GM23338 (cell line): ENCODE measurements around the gene SENP6. TPM values are rescaled to one million over a fixed set of nuclear protein-coding genes. Genes with fewer than 3 reads are reported as not detected.

Experiments used
- ATAC-seq: fragments of 200-7000 bp; cut with Tn5 transposase; 3 replicates; pipeline ENCODE4 v1.9.1; 2020
- DNase-seq: peaks from one replicate; pipeline ENCODE4 v3.0.0-alpha.2; 2015; ENCODE audit warnings: low spot score
- H2AFZ ChIP-seq: fragments of 200-600 bp; sonication (generic); 2 replicates; pipeline ENCODE4 v1.8.0; 2016; ENCODE audit warnings: antibody characterized with exemption, mild to moderate bottlenecking, moderate library complexity
- H3F3A ChIP-seq: fragments of 200-600 bp; sonication (generic); replicated peaks from 2 replicates; pipeline ENCODE4 v1.8.0; 2017; ENCODE audit warnings: antibody characterized with exemption, mixed run types, low read depth
- H3K27ac ChIP-seq: fragments of 200-600 bp; sonication (generic); 2 replicates; pipeline ENCODE4 v1.6.1; 2016; ENCODE audit warnings: low read depth
- H3K27me3 ChIP-seq: fragments of 200-600 bp; sonication (generic); 2 replicates; pipeline ENCODE4 v1.8.0; 2016; ENCODE audit warnings: mild to moderate bottlenecking, mixed run types, moderate library complexity; ENCODE audit not compliant: insufficient read depth
- H3K36me3 ChIP-seq: fragments of 200-600 bp; sonication (generic); 2 replicates; pipeline ENCODE4 v1.8.0; 2016; ENCODE audit warnings: mild to moderate bottlenecking; ENCODE audit not compliant: insufficient read depth
- H3K4me1 ChIP-seq: fragments of 200-600 bp; sonication (generic); 2 replicates; pipeline ENCODE4 v1.8.0; 2016; ENCODE audit warnings: mild to moderate bottlenecking, moderate library complexity; ENCODE audit not compliant: insufficient read depth
- H3K4me2 ChIP-seq: fragments of 200-600 bp; sonication (generic); 2 replicates; pipeline ENCODE4 v1.7.1; 2017; ENCODE audit warnings: mixed run types
- H3K4me3 ChIP-seq: fragments of 200-600 bp; sonication (generic); 2 replicates; pipeline ENCODE4 v1.6.1; 2016; ENCODE audit warnings: mixed run types
- H3K79me2 ChIP-seq: fragments of 200-600 bp; sonication (generic); replicated peaks from 2 replicates; pipeline ENCODE4 v1.8.0; 2017; ENCODE audit warnings: mild to moderate bottlenecking; ENCODE audit not compliant: insufficient read depth
- H3K9me2 ChIP-seq: fragments of 200-600 bp; sonication (generic); 2 replicates; pipeline ENCODE4 v1.8.0; 2017; ENCODE audit not compliant: insufficient read depth
- H4K20me1 ChIP-seq: fragments of 200-600 bp; sonication (generic); replicated peaks from 2 replicates; pipeline ENCODE4 v1.8.0; 2017; ENCODE audit warnings: mild to moderate bottlenecking; ENCODE audit not compliant: insufficient read depth
- H3K27ac Mint-ChIP-seq: 2 replicates; pipeline ENCODE4 v1.8.0; 2020; ENCODE audit warnings: inconsistent platforms, mild to moderate bottlenecking, moderate library complexity, mixed read lengths
- H3K27me3 Mint-ChIP-seq: 3 replicates; pipeline ENCODE4 v1.8.0; 2022; ENCODE audit warnings: low read depth, mild to moderate bottlenecking, moderate library complexity, mixed read lengths, inconsistent platforms; ENCODE audit not compliant: insufficient read depth, poor library complexity
- H3K36me3 Mint-ChIP-seq: 3 replicates; pipeline ENCODE4 v1.8.0; 2021; ENCODE audit warnings: low read depth, mild to moderate bottlenecking, inconsistent platforms, moderate library complexity, mixed read lengths
- H3K4me1 Mint-ChIP-seq: 3 replicates; pipeline ENCODE4 v1.8.0; 2020; ENCODE audit warnings: mild to moderate bottlenecking, inconsistent platforms, mixed read lengths
- H3K4me3 Mint-ChIP-seq: 3 replicates; pipeline ENCODE4 v1.8.0; 2021; ENCODE audit warnings: moderate library complexity, mild to moderate bottlenecking, inconsistent platforms, mixed read lengths
- H3K9me3 Mint-ChIP-seq: 3 replicates; pipeline ENCODE4 v1.8.0; 2020; ENCODE audit warnings: moderate library complexity, mild to moderate bottlenecking, inconsistent platforms, mixed read lengths
- CREB1 ChIP-seq: fragments of 250-450 bp; sonication (Bioruptor Pico); IDR thresholded peaks from 2 replicates; pipeline ENCODE4 v1.5.0; 2020; ENCODE audit warnings: low read depth, mild to moderate bottlenecking, moderate library complexity
- CTCF ChIP-seq, 2 experiments: fragments of 200-600 bp in 1 of 2; sonication (generic) in 1 of 2; conservative IDR thresholded peaks; 2 replicates each; pipeline versions ENCODE4 v1.5.1 to v1.6.1; 2016 to 2017; ENCODE audit warnings: antibody characterized with exemption in 2 of 2, low read depth in 2 of 2, mild to moderate bottlenecking in 2 of 2, moderate library complexity in 1 of 2
- ETS1 ChIP-seq: IDR thresholded peaks from 2 replicates; pipeline ENCODE4 v1.6.1; 2016; ENCODE audit warnings: antibody characterized with exemption
- EZH2 ChIP-seq: fragments of 200-600 bp; sonication (generic); IDR thresholded peaks from one replicate; pipeline ENCODE4 v1.8.0; 2017; ENCODE audit warnings: antibody characterized with exemption, mild to moderate bottlenecking, low read depth; ENCODE audit not compliant: unreplicated experiment
- EZH2phosphoT487 ChIP-seq: fragments of 200-600 bp; sonication (generic); IDR thresholded peaks from one replicate; pipeline ENCODE4 v1.8.1; 2018; ENCODE audit warnings: antibody characterized with exemption; ENCODE audit not compliant: unreplicated experiment
- JUNB ChIP-seq: IDR thresholded peaks from one replicate; pipeline ENCODE4 v1.6.1; 2016; ENCODE audit warnings: antibody characterized with exemption; ENCODE audit not compliant: unreplicated experiment
- NANOG ChIP-seq: IDR thresholded peaks from 2 replicates; pipeline ENCODE4 v1.6.1; 2016; ENCODE audit warnings: antibody characterized with exemption, borderline replicate concordance
- POLR2AphosphoS5 ChIP-seq: IDR thresholded peaks from 2 replicates; pipeline ENCODE4 v1.6.1; 2016; ENCODE audit warnings: antibody characterized with exemption, low read depth
- REST ChIP-seq: IDR thresholded peaks from one replicate; pipeline ENCODE4 v1.6.1; 2018; ENCODE audit warnings: antibody characterized with exemption; ENCODE audit not compliant: unreplicated experiment
- STAT1 ChIP-seq: IDR thresholded peaks from one replicate; pipeline ENCODE4 v1.6.1; 2016; ENCODE audit warnings: antibody characterized with exemption; ENCODE audit not compliant: unreplicated experiment
- ZNF114 ChIP-seq: fragments of 250-450 bp; sonication (Bioruptor Pico); IDR thresholded peaks from 2 replicates; pipeline ENCODE4 v1.5.0; 2020; ENCODE audit warnings: mild to moderate bottlenecking, moderate library complexity
- ZNF331 ChIP-seq: fragments of 250-450 bp; sonication (Bioruptor Pico); IDR thresholded peaks from 2 replicates; pipeline ENCODE4 v1.5.0; 2020; ENCODE audit warnings: low read depth, mild to moderate bottlenecking, moderate library complexity
- ZNF462 ChIP-seq: fragments of 250-450 bp; sonication (Bioruptor Pico); IDR thresholded peaks from 2 replicates; pipeline ENCODE4 v1.5.0; 2020; ENCODE audit warnings: mild to moderate bottlenecking, moderate library complexity
- polyA plus RNA-seq: library from polyadenylated mRNA; unstranded; fragments of >200 nt; fragmentation: Nextera tagmentation; extraction: Ambion mirVana; gene quantifications from 2 replicates; pipeline ENCODE4 v1.2.1, GENCODE V29; 2016
- total RNA-seq: library from RNA; depleted of rRNA; stranded (reverse); fragments of >200 nt; shearing (Covaris generic); gene quantifications from 2 replicates; pipeline ENCODE4 v1.2.3, GENCODE V29; 2014

SENP6 gene
- total and polyA plus RNA-seq, 2 experiments from 2014 or later: 66.6 to 114 TPM

- Histone ChIP-seq H3K79me2 (peaks cover 100% of the 10 kb centered on the region), H3K4me3 (no peak overlapping the region), H3K9me2 (no peaks in the 10 kb centered on the region), H3K36me3 (no peaks in the 10 kb centered on the region), H3F3A (no peaks in the 10 kb centered on the region), H4K20me1 (peaks cover 37% of the 10 kb centered on the region), H3K4me1 (peaks cover 49% of the 10 kb centered on the region), H2AFZ (no peak overlapping the region), H3K27ac (peak overlapping the region; percentile 73), H3K4me2 (peak overlapping the region; percentile 39; the same call in 1 of the 2 replicates), H3K27me3 (no peaks in the 10 kb centered on the region)
- no peak overlapping the region for H3K4me3 Mint-ChIP-seq
- H3K9me3 Mint-ChIP-seq: no peaks in the 10 kb centered on the region
- H3K36me3 Mint-ChIP-seq: peaks cover 7% of the 10 kb centered on the region; the same call in 2 of the 3 replicates
- ATAC-seq (no peak; the same call in 2 of the 3 replicates), DNase-seq (no peak)
- H3K27me3 Mint-ChIP-seq: peaks cover 5% of the 10 kb centered on the region
- H3K4me1 Mint-ChIP-seq: peaks cover 59% of the 10 kb centered on the region
- peak overlapping the region; percentile 30; the same call in 1 of the 2 replicates for H3K27ac Mint-ChIP-seq
- TF ChIP-seq ZNF114 (CRISPR knock-in tag): no peak
- no peak for TF ChIP-seq CTCF (conservative IDR thresholded peaks at IDR 0.05; ENCODE audit: low read depth in 2 of 2)
- TF ChIP-seq CREB1 (CRISPR knock-in tag): no peak
- TF ChIP-seq EZH2: no peak
- TF ChIP-seq REST: no peak
- TF ChIP-seq POLR2AphosphoS5: no peak
- no peak for TF ChIP-seq NANOG
- no peak for TF ChIP-seq ZNF331 (CRISPR knock-in tag)
- TF ChIP-seq ZNF462 (CRISPR knock-in tag): no peak
- no peak for TF ChIP-seq JUNB
- TF ChIP-seq EZH2phosphoT487: no peak
- no peak for TF ChIP-seq STAT1
- no peak for TF ChIP-seq ETS1
Measured at GRCh38 chr6:75608956-75609533, 7.4 kb downstream of the SENP6 start.
